Measurements from ENCODE around the gene LRRC75A.
"Not testable (repeated sequence)": the region's sequence is repeated elsewhere in the genome, so short reads cannot be mapped to it uniquely, and the experiment has no call there.

The LRRC75A gene

GRCh38 chr17:16407911-16408588 is 83.9 kb downstream of the LRRC75A start:
- DNase-seq (ENCODE audit: low read depth in 1 of 2, low spot score in 1 of 2): no peak

GRCh38 chr17:16406742-16407674 is 85.0 kb downstream of the LRRC75A start:
- no peak for DNase-seq (ENCODE audit: low read depth in 1 of 2, low spot score in 1 of 2)

GRCh38 chr17:16403847-16404246 is 88.1 kb downstream of the LRRC75A start:
- DNase-seq (ENCODE audit: low read depth in 1 of 2, low spot score in 1 of 2): not testable (repeated sequence)

GRCh38 chr17:16398270-16399267 is 93.4 kb downstream of the LRRC75A start:
- no peak for DNase-seq (ENCODE audit: low read depth in 1 of 2, low spot score in 1 of 2)

GRCh38 chr17:16396693-16397092 is 95.3 kb downstream of the LRRC75A start:
- DNase-seq (ENCODE audit: low read depth in 1 of 2, low spot score in 1 of 2): not testable (repeated sequence)

GRCh38 chr17:16395887-16396286 is 96.1 kb downstream of the LRRC75A start:
- DNase-seq (ENCODE audit: low read depth in 1 of 2, low spot score in 1 of 2): not testable (repeated sequence)

GRCh38 chr17:16392491-16392890 is 99.5 kb downstream of the LRRC75A start:
- not testable (repeated sequence) for DNase-seq (ENCODE audit: low read depth in 1 of 2, low spot score in 1 of 2)
